Activated CD8-positive, alpha-beta T cell treated with anti-CD3 and anti-CD28 coated beads for 36 hours (primary cell): ENCODE results near the gene FAM53A. TPM values are rescaled to one million over a fixed set of nuclear protein-coding genes. Genes with fewer than 3 reads are reported as not detected.

Experiments
- ATAC-seq: fragments of 200-7000 bp; cut with Tn5 transposase; one replicate; pipeline ENCODE4 v1.10.0; 2021; ENCODE audit warnings: mild to moderate bottlenecking, moderate library complexity
- CTCF ChIA-PET: fragments of 350-600 bp; sonication (Branson Sonifier 250); formaldehyde crosslinking; loops from one replicate; lab custom pipeline; 2021; ENCODE audit warnings: antibody characterized with exemption; lab: Charles Lee
- POLR2A ChIA-PET: fragments of 350-600 bp; sonication (Branson Sonifier 250); formaldehyde crosslinking; loops from one replicate; lab custom pipeline; 2021; ENCODE audit warnings: antibody characterized with exemption; lab: Charles Lee
- DNase-seq: peaks from one replicate; pipeline ENCODE4 v3.0.0-alpha.2; 2020
- H3K27ac Mint-ChIP-seq: one replicate; pipeline ENCODE4 v1.8.0; 2021; ENCODE audit warnings: mild to moderate bottlenecking, mixed read lengths
- H3K27me3 Mint-ChIP-seq: one replicate; pipeline ENCODE4 v1.8.0; 2021; ENCODE audit warnings: mixed read lengths
- H3K36me3 Mint-ChIP-seq: one replicate; pipeline ENCODE4 v1.8.0; 2021; ENCODE audit warnings: low read depth, mixed read lengths
- H3K4me1 Mint-ChIP-seq: one replicate; pipeline ENCODE4 v1.8.0; 2021; ENCODE audit warnings: low read depth, mixed read lengths
- H3K4me3 Mint-ChIP-seq: one replicate; pipeline ENCODE4 v1.8.0; 2021; ENCODE audit warnings: mild to moderate bottlenecking, moderate library complexity, mixed read lengths
- H3K9me3 Mint-ChIP-seq: one replicate; pipeline ENCODE4 v1.8.0; 2021; ENCODE audit warnings: mixed read lengths
- intact Hi-C: fragments of 100-400 bp; cut with micrococcal nuclease; formaldehyde crosslinking; loops from one replicate; pipeline ENCODE4 v1.10.0; 2022
- total RNA-seq, 2 experiments: library from RNA; stranded (reverse); gene quantifications; one replicate each; pipeline ENCODE4 v1.2.3, GENCODE V29; 2021
- TF ChIP-seq, protein P1 (sequence below): fragments of 200-600 bp; IDR thresholded peaks from one replicate; pipeline ENCODE4 v1.8.0; 2022; ENCODE audit warnings: antibody characterized with exemption, mild to moderate bottlenecking

Gene FAM53A
- total RNA-seq, 2 experiments from 2014 or later, result 1.2 to 1.8 TPM

GRCh38 chr4:1648962-1649361 is 35.2 kb downstream of the FAM53A start:
- ChIA-PET POLR2A (no interaction called here), CTCF (no interaction called here)
- DNase-seq (no peak), ATAC-seq (no peak)
- intact Hi-C loops, result no loop called here
- Mint-ChIP-seq H3K9me3 (no peaks in the 10 kb centered on the region), H3K27me3 (no peaks in the 10 kb centered on the region), H3K4me3 (no peak overlapping the region), H3K27ac (no peak overlapping the region), H3K36me3 (peaks cover 2% of the 10 kb centered on the region), H3K4me1 (peaks cover 3% of the 10 kb centered on the region)
- TF ChIP-seq, protein P1, sequence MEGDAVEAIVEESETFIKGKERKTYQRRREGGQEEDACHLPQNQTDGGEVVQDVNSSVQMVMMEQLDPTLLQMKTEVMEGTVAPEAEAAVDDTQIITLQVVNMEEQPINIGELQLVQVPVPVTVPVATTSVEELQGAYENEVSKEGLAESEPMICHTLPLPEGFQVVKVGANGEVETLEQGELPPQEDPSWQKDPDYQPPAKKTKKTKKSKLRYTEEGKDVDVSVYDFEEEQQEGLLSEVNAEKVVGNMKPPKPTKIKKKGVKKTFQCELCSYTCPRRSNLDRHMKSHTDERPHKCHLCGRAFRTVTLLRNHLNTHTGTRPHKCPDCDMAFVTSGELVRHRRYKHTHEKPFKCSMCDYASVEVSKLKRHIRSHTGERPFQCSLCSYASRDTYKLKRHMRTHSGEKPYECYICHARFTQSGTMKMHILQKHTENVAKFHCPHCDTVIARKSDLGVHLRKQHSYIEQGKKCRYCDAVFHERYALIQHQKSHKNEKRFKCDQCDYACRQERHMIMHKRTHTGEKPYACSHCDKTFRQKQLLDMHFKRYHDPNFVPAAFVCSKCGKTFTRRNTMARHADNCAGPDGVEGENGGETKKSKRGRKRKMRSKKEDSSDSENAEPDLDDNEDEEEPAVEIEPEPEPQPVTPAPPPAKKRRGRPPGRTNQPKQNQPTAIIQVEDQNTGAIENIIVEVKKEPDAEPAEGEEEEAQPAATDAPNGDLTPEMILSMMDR, result no peak

GRCh38 chr4:1647432-1647831 is 36.7 kb downstream of the FAM53A start:
- no peaks in the 10 kb centered on the region for H3K9me3 Mint-ChIP-seq
- TF ChIP-seq, protein P1, result no peak
- CTCF ChIA-PET, result interaction anchor here (1.1 to 1.2 kb wide), 2 partner anchors 18 to 42 kb away, joined by 3 read pairs; no protein-coding TSS in a partner anchor
- H3K27me3 Mint-ChIP-seq, result no peaks in the 10 kb centered on the region
- POLR2A ChIA-PET, result no interaction called here
- peaks cover 2% of the 10 kb centered on the region for H3K36me3 Mint-ChIP-seq
- H3K27ac Mint-ChIP-seq, result no peak overlapping the region
- no peak for DNase-seq
- H3K4me3 Mint-ChIP-seq, result no peak overlapping the region
- peaks cover 3% of the 10 kb centered on the region for H3K4me1 Mint-ChIP-seq
- no peak for ATAC-seq
- intact Hi-C loops, result no loop called here

GRCh38 chr4:1646690-1647089 is 37.4 kb downstream of the FAM53A start:
- POLR2A ChIA-PET, result no interaction called here
- CTCF ChIA-PET, result interaction anchor here (1.2 to 1.3 kb wide), 2 partner anchors 13 to 17 kb away, joined by 3 read pairs; no protein-coding TSS in a partner anchor

GRCh38 chr4:1644891-1645657 is 39.0 kb downstream of the FAM53A start:
- Mint-ChIP-seq H3K36me3 (no peaks in the 10 kb centered on the region), H3K9me3 (no peaks in the 10 kb centered on the region), H3K27ac (no peak overlapping the region), H3K27me3 (no peaks in the 10 kb centered on the region), H3K4me1 (peaks cover 3% of the 10 kb centered on the region), H3K4me3 (no peak overlapping the region)
- ATAC-seq (no peak), DNase-seq (no peak)
- intact Hi-C loops, result no loop called here
- TF ChIP-seq, protein P1, result no peak
- ChIA-PET POLR2A (no interaction called here), CTCF (no interaction called here)

More at GRCh38 chr4:1646690-1647089, 37.4 kb downstream of the FAM53A start:
- H3K27me3 Mint-ChIP-seq, result no peaks in the 10 kb centered on the region
- DNase-seq, result no peak
- peaks cover 2% of the 10 kb centered on the region for H3K36me3 Mint-ChIP-seq
- TF ChIP-seq, protein P1, result no peak
- H3K27ac Mint-ChIP-seq, result no peak overlapping the region
- intact Hi-C loops, result no loop called here
- H3K4me3 Mint-ChIP-seq, result no peak overlapping the region
- no peak for ATAC-seq
- peaks cover 3% of the 10 kb centered on the region for H3K4me1 Mint-ChIP-seq
- H3K9me3 Mint-ChIP-seq, result no peaks in the 10 kb centered on the region

DNA sequence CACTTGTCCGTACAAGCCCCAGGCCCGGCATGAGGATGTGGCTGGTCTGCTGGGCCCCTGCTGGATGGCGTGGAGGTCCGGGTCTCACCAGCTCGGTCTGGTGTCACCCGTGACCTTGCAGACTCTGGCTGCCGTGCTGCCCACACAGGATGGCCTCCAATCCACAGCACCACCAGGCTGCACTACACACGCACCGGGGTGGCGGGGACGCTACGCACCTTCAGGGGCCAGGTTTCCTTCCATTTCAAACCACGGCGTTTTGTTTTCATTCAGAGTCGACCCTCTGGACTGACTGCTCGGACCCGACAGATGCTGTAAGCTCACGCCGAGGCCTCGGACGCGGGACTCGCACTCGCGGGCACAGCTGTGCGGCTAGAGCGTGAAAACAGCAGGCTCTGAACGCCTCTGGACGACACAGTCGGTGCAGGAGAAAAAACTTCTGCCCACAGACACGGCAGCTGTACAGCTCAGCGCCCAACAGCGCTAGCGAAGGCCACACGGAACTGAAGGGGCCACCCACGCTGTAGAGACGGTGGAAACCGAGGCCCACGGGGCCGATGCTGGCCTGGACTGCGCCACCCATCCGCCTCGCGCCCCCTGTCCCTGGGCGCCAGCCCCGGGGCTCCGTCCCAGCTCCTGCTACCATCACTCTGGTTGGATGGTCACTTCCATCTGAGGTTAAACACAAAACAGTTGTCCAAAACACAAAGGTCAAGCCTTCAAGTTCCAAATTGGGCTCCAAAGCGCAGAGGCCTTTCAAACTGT is 40.0 kb downstream of the FAM53A start:
- POLR2A ChIA-PET, result no interaction called here
- Mint-ChIP-seq H3K27ac (no peak overlapping the region), H3K9me3 (no peaks in the 10 kb centered on the region), H3K4me3 (no peak overlapping the region), H3K27me3 (no peaks in the 10 kb centered on the region), H3K36me3 (no peaks in the 10 kb centered on the region), H3K4me1 (peaks cover 3% of the 10 kb centered on the region)
- ATAC-seq (no peak), DNase-seq (no peak)
- intact Hi-C loops, result no loop called here
- CTCF ChIA-PET, result no interaction called here
- TF ChIP-seq, protein P1, result no peak
